Endothelial cell of umbilical vein (primary cell): ENCODE measurements around the gene C1QTNF2. TPM values are rescaled to one million over a fixed set of nuclear protein-coding genes. Genes with fewer than 3 reads are reported as not detected.

ENCODE experiments used
- BruUV-seq: library from RNA; stranded (reverse); fragments of 400-500 nt; replicated peaks from 2 replicates; lab custom pipeline; 2021; lab: Mats Ljungman, UMichigan
- CTCF ChIA-PET: fragments of 300-600, 350-600 bp; sonication (Branson Sonifier 250); formaldehyde crosslinking; loops from one replicate; lab custom pipeline; 2021; ENCODE audit warnings: antibody characterized with exemption, inconsistent platforms; lab: Charles Lee
- POLR2A ChIA-PET: fragments of 300-600, 350-600 bp; sonication (Branson Sonifier 250); formaldehyde crosslinking; loops from one replicate; lab custom pipeline; 2021; ENCODE audit warnings: antibody characterized with exemption, inconsistent platforms; lab: Charles Lee
- DNase-seq: peaks from one replicate; pipeline ENCODE4 v3.0.0-alpha.2; 2011; ENCODE audit warnings: low read depth, low spot score
- FAIRE-seq: peaks from 2 replicates; lab custom pipeline; 2011; peaks lifted over from hg19 to GRCh38; lab: Jason Lieb, UNC
- H2AFZ ChIP-seq: 2 replicates; pipeline ENCODE4 v1.6.0; 2012; ENCODE audit warnings: low read depth, low read length, control low read depth, inconsistent platforms
- H3K27ac ChIP-seq: 2 replicates; pipeline ENCODE4 v1.5.1; 2011; ENCODE audit warnings: low read depth, mild to moderate bottlenecking, control low read depth, low read length, moderate library complexity; ENCODE audit not compliant: insufficient read depth
- H3K27me3 ChIP-seq, 2 experiments: 2 replicates each; pipeline versions ENCODE4 v1.6.0 to v1.6.1; 2011; ENCODE audit warnings: low read length in 2 of 2, mixed read lengths in 1 of 2; ENCODE audit not compliant: control insufficient read depth in 2 of 2, insufficient read depth in 2 of 2
- H3K36me3 ChIP-seq, 2 experiments: 2 replicates in 1 of 2; 3 replicates in 1 of 2; pipeline ENCODE4 v1.5.1; 2011; ENCODE audit warnings: low read length in 2 of 2, mild to moderate bottlenecking in 1 of 2, moderate library complexity in 1 of 2; ENCODE audit not compliant: control insufficient read depth in 2 of 2, insufficient read depth in 2 of 2; ENCODE audit errors: extremely low read depth in 1 of 2
- H3K4me1 ChIP-seq: 3 replicates; pipeline ENCODE4 v1.5.1; 2011; ENCODE audit warnings: mild to moderate bottlenecking, low read length; ENCODE audit not compliant: control insufficient read depth, insufficient read depth; ENCODE audit errors: extremely low read depth
- H3K4me2 ChIP-seq: 2 replicates; pipeline ENCODE4 v1.6.1; 2011; ENCODE audit warnings: low read length, control low read depth, mixed read lengths; ENCODE audit not compliant: insufficient read depth
- H3K4me3 ChIP-seq, 3 experiments: fragments of 200-600 bp in 1 of 3; sonication (generic), shearing (Covaris generic) in 1 of 3; replicated peaks in 1 of 3; 2 replicates each; pipeline ENCODE4 v1.5.1; 2011 to 2016; ENCODE audit warnings: control low read depth in 3 of 3, low read length in 3 of 3, mild to moderate bottlenecking in 2 of 3, inconsistent platforms in 1 of 3, low read depth in 1 of 3, moderate library complexity in 1 of 3; ENCODE audit not compliant: insufficient read depth in 1 of 3
- H3K79me2 ChIP-seq: 2 replicates; pipeline ENCODE4 v1.6.0; 2012; ENCODE audit warnings: low read length, inconsistent platforms; ENCODE audit not compliant: control insufficient read depth, insufficient read depth
- H3K9ac ChIP-seq: replicated peaks from 2 replicates; pipeline ENCODE3; 2011; ENCODE audit warnings: low read length, control low read depth; ENCODE audit not compliant: insufficient read depth; ENCODE audit errors: extremely low read depth
- H3K9me1 ChIP-seq: replicated peaks from 3 replicates; pipeline ENCODE4 v1.6.0; 2011; ENCODE audit warnings: mild to moderate bottlenecking, low read length; ENCODE audit not compliant: control insufficient read depth, insufficient read depth; ENCODE audit errors: extremely low read depth
- H3K9me3 ChIP-seq: replicated peaks from 2 replicates; pipeline ENCODE4 v1.5.1; 2012; ENCODE audit warnings: low read length, inconsistent platforms; ENCODE audit not compliant: control insufficient read depth, insufficient read depth
- H4K20me1 ChIP-seq: replicated peaks from 2 replicates; pipeline ENCODE3; 2011; ENCODE audit warnings: mild to moderate bottlenecking, low read length; ENCODE audit not compliant: control insufficient read depth, insufficient read depth; ENCODE audit errors: extremely low read depth
- CTCF ChIP-seq, 2 donors: IDR thresholded peaks; 1 replicate in 1 of 2; 2 replicates in 1 of 2; pipeline ENCODE4 v1.5.1; 2011; ENCODE audit warnings: low read length in 2 of 2, mild to moderate bottlenecking in 2 of 2, moderate library complexity in 2 of 2, control low read depth in 1 of 2, inconsistent platforms in 1 of 2, low read depth in 1 of 2; ENCODE audit not compliant: insufficient read depth in 1 of 2; ENCODE audit errors: extremely low read depth in 1 of 2
- EZH2 ChIP-seq: IDR thresholded peaks from 2 replicates; pipeline ENCODE4 v1.6.1; 2012; ENCODE audit warnings: borderline replicate concordance, low read depth, mild to moderate bottlenecking, moderate library complexity, low read length, inconsistent platforms; ENCODE audit not compliant: severe bottlenecking
- FOS ChIP-seq: IDR thresholded peaks from 2 replicates; pipeline ENCODE4 v1.6.1; 2011; ENCODE audit warnings: mild to moderate bottlenecking, low read length, moderate library complexity, borderline replicate concordance; ENCODE audit not compliant: insufficient read depth
- GATA2 ChIP-seq: IDR thresholded peaks from 2 replicates; pipeline ENCODE4 v1.7.0; 2011; ENCODE audit warnings: low read depth, mild to moderate bottlenecking, moderate library complexity, mixed read lengths, low read length; ENCODE audit not compliant: insufficient read length, insufficient read depth
- JUN ChIP-seq: IDR thresholded peaks from 2 replicates; pipeline ENCODE4 v1.6.1; 2011; ENCODE audit warnings: borderline replicate concordance, low read depth; ENCODE audit not compliant: insufficient read length, insufficient read depth
- MYC ChIP-seq: IDR thresholded peaks from one replicate; pipeline ENCODE4 v1.6.1; 2011; ENCODE audit warnings: mild to moderate bottlenecking, low read depth, low read length
- POLR2A ChIP-seq: IDR thresholded peaks from 2 replicates; pipeline ENCODE4 v1.6.1; 2012; ENCODE audit warnings: low read depth, mild to moderate bottlenecking, control low read depth, low read length
- POLR2AphosphoS5 ChIP-seq: IDR thresholded peaks from 2 replicates; pipeline ENCODE4 v1.6.1; 2012; ENCODE audit warnings: low read depth, mild to moderate bottlenecking, control low read depth, low read length, moderate library complexity; ENCODE audit not compliant: insufficient read depth
- dilution Hi-C: fragments of 300-500 bp; cut with MboI; formaldehyde crosslinking; loops from one replicate; pipeline ENCODE4 v1.15.0; 2019; ENCODE audit warnings: low sequenced_read_pairs; ENCODE audit not compliant: extremely low pct_ligation_motif_present
- intact Hi-C: fragments of 100-400 bp; cut with micrococcal nuclease; formaldehyde crosslinking; loops from one replicate; pipeline ENCODE4 v1.10.0; 2022
- polyA plus RNA-seq, 4 experiments: library from polyadenylated mRNA; depleted of rRNA in 3 of 4; stranded (reverse) in 3 of 4; unstranded in 1 of 4; fragments of >200 nt; gene quantifications; 2 replicates each; pipeline versions ENCODE4 v1.2.1 to v1.2.3, GENCODE V29; 2011 to 2012; ENCODE audit warnings: missing spikeins in 1 of 4
- total RNA-seq: library from RNA; stranded (reverse); gene quantifications from 2 replicates; pipeline ENCODE4 v1.2.3, GENCODE V29; 2021
- TF ChIP-seq, protein P1 (sequence below): IDR thresholded peaks from 2 replicates; pipeline ENCODE4 v1.6.1; 2011; ENCODE audit not compliant: insufficient read depth, insufficient read length

C1QTNF2 gene
- total and polyA plus RNA-seq, 2 donors (not counting 3 experiments of a cell fraction or from before 2014, with no cell fraction given): 0.52 to 0.53 TPM

- Histone ChIP-seq H4K20me1 (no peaks in the 10 kb centered on the region), H3K79me2 (no peaks in the 10 kb centered on the region), H3K4me2 (no peak overlapping the region), H2AFZ (no peak overlapping the region), H3K4me1 (no peaks in the 10 kb centered on the region), H3K9me1 (no peaks in the 10 kb centered on the region), H3K4me3 (no peak overlapping the region), H3K9me3 (no peaks in the 10 kb centered on the region), H3K36me3 (no peaks in the 10 kb centered on the region), H3K9ac (no peak overlapping the region), H3K27me3 (peaks cover 0 to 2% of the 10 kb centered on the region in 2 experiments), H3K27ac (no peak overlapping the region)
- dilution Hi-C loops (no loop called here), intact Hi-C loops (no loop called here)
- TF ChIP-seq POLR2A (no peak), EZH2 (no peak), FOS (no peak), MYC (no peak), CTCF (IDR thresholded peaks at IDR 0.05; ENCODE audit: extremely low read depth in 1 of 2, insufficient read depth in 1 of 2, low read depth in 1 of 2, low read length in 2 of 2) (no peak), JUN (no peak), POLR2AphosphoS5 (no peak), GATA2 (no peak)
- TF ChIP-seq, protein P1, sequence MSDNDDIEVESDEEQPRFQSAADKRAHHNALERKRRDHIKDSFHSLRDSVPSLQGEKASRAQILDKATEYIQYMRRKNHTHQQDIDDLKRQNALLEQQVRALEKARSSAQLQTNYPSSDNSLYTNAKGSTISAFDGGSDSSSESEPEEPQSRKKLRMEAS: no peak
- no TSS peak for BruUV-seq
- no peak for FAIRE-seq
- no peak for DNase-seq
- ChIA-PET POLR2A (interaction anchor here (0.6 kb wide), 1 partner anchor 271 kb away, joined by 3 read pairs; no protein-coding TSS in a partner anchor), CTCF (interaction anchor here (1.0 to 1.9 kb wide), 4 partner anchors 10 to 331 kb away, joined by 3 to 6 read pairs (median 5); no protein-coding TSS in a partner anchor)
These were observed 18.1 kb downstream of the C1QTNF2 start for GRCh38 chr5:160352308-160352707.
